Brain pericyte (primary cell): Measurements from ENCODE around the gene KRTAP10-4.
"Not testable (repeated sequence)": the region's sequence is repeated elsewhere in the genome, so short reads cannot be mapped to it uniquely, and the experiment has no call there.

Source experiments
- DNase-seq: peaks from one replicate; pipeline ENCODE4 v3.0.0-alpha.2; 2012; ENCODE audit warnings: low read depth, low spot score

KRTAP10-4 gene

GRCh38 chr21:44534688-44535087 is 38.8 kb upstream of the KRTAP10-4 start:
- DNase-seq: no peak

- no peak for DNase-seq
Measured at GRCh38 chr21:44535963-44536362, 37.6 kb upstream of the KRTAP10-4 start.

GRCh38 chr21:44537930-44538911 is 35.3 kb upstream of the KRTAP10-4 start:
- DNase-seq: no peak

- no peak for DNase-seq
Measured at GRCh38 chr21:44539046-44539445, 34.5 kb upstream of the KRTAP10-4 start.

- DNase-seq: no peak
Measured at GRCh38 chr21:44539991-44540666, 33.4 kb upstream of the KRTAP10-4 start, which contains the start of gene KRTAP10-1. Gene KRTAP10-1, minus strand, starts transcription at chr21:44540195. Its CDS starts 45 bp downstream, at chr21:44540150.

GRCh38 chr21:44540741-44541288 is 32.7 kb upstream of the KRTAP10-4 start:
- DNase-seq: no peak

GRCh38 chr21:44542716-44543115 is 30.8 kb upstream of the KRTAP10-4 start:
- DNase-seq: no peak

- DNase-seq: no peak
Measured at GRCh38 chr21:44544566-44544965, 29.0 kb upstream of the KRTAP10-4 start.

- DNase-seq: no peak
Measured at GRCh38 chr21:44547656-44548331, 25.7 kb upstream of the KRTAP10-4 start.

GRCh38 chr21:44548381-44548780 is 25.1 kb upstream of the KRTAP10-4 start:
- DNase-seq: no peak

- DNase-seq: no peak
Measured at GRCh38 chr21:44548922-44549321, 24.6 kb upstream of the KRTAP10-4 start.

GRCh38 chr21:44549525-44550211 is 23.9 kb upstream of the KRTAP10-4 start:
- DNase-seq: no peak

GRCh38 chr21:44550285-44550684 is 23.2 kb upstream of the KRTAP10-4 start:
- DNase-seq: not testable (repeated sequence)

GRCh38 chr21:44550807-44551206 is 22.7 kb upstream of the KRTAP10-4 start:
- no peak for DNase-seq

GRCh38 chr21:44551340-44551961 is 22.1 kb upstream of the KRTAP10-4 start, which contains the start of gene KRTAP10-2:
Gene KRTAP10-2, minus strand, starts transcription at chr21:44551505. Its CDS starts 47 bp downstream, at chr21:44551458.
- no peak for DNase-seq

- DNase-seq: no peak
Measured at GRCh38 chr21:44552136-44552535, 21.4 kb upstream of the KRTAP10-4 start.

- DNase-seq: no peak
Measured at GRCh38 chr21:44552681-44553080, 20.8 kb upstream of the KRTAP10-4 start.

GRCh38 chr21:44555200-44555875 is 18.2 kb upstream of the KRTAP10-4 start:
- no peak for DNase-seq

GRCh38 chr21:44556879-44557278 is 16.6 kb upstream of the KRTAP10-4 start:
- no peak for DNase-seq
